Stimulated activated CD8-positive, alpha-beta memory T cell treated with anti-CD3 and anti-CD28 coated beads, Interleukin-7, amount 100 ng/mL, for 1 hour (primary cell): ENCODE measurements around the gene HOXB13.
A peak's percentile ranks its signal among the peaks of the same experiment; 100 is the strongest.

Experiments
- DNase-seq, 2 donors: peaks; one replicate each; pipeline ENCODE4 v3.0.0-alpha.2; 2020; ENCODE audit warnings: low read depth in 2 of 2

Gene HOXB13

DNA sequence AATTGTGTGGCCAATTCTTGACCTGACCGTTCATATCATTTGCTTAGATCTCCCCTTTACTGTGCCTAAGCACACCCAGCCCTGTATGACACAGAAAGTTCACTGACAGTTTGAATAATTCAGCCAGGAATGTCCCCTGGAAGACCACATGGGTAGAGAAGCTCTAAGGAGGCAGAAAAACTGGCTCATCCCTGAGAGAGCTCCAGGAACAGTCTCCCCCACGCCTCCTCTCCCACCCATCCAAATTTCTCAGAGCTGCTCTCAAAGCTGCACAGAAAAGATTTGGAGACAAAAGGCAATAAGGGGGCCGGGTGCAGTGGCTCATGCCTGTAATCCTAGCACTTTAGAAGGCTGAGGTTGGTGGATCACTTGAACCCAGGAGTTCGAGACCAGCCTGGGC is 17.4 kb downstream of the HOXB13 start:
- DNase-seq, result no peak

DNA sequence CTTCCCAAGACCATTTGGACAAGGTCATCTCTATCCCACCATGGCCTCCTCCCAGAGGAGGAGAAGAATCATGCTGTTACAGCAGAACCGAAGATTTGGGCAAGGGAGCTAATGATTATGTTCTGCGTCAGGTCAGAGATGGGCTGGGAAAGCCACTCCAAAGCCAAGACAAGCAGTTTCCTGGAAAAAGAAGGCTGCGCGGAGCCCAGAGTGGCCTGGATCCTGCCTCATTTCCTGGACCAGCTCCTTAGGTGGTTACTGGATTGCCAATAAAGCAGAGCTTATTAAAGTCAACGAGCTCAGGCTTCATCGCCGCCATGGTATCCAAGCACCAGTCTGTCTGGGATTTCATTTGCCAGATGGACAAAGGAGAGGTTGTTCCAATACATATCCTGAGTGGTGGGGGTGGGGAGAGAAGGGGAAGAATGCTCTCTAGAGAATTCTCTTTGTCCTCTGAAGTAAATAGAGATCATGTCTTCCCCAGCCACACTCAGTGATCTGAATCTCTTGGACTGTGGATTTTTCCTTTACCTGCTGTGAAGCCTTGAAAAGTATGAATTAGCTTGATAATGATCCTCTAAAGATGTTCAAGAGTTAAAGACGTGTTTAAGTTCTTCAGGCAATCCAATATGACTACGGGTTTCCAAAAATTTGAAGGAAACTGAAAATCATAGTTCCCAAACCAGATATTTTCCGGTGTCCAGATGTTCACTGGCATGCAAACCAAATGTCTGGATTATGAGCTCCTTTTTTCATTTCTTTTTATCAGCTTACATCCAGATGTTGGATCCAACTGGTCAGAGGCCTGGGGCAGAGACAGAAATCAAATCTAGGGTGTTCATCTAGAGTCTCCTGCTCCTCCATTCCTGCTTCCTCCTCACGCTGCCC is 23.9 kb downstream of the HOXB13 start:
- no peak for DNase-seq

DNA sequence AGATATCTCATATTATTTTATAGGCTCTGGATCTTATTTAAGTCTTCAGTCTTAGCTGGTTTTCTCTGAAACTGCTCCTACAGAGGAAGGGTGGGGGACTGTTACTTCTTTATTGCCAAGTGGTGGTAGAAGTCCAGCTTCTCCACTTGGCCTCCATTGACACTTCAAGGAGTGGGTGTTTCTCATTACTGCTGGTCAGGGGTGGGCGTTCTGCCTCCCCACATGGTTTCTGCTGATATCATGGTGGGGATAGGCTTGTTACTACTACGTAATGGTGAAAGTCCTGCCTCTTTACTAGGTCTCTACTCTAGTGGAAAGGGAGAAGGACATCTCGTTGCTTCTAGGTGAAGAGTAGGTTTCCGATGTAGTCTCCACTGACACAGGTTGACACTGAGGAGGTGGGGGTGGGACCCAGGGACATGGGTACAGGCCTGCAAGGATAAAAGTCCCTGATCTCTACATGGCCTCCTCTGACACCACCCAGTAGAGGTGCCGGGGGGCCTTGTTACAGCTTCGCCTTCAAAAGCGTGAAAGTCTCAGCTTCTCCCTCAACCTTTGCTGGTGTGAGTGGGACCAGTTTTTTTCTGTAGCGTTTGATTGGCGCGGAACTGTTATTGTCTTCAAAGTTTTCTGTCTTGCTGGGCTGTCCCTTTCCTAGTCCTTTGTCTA is 26.6 kb downstream of the HOXB13 start:
- DNase-seq, result no peak

DNA sequence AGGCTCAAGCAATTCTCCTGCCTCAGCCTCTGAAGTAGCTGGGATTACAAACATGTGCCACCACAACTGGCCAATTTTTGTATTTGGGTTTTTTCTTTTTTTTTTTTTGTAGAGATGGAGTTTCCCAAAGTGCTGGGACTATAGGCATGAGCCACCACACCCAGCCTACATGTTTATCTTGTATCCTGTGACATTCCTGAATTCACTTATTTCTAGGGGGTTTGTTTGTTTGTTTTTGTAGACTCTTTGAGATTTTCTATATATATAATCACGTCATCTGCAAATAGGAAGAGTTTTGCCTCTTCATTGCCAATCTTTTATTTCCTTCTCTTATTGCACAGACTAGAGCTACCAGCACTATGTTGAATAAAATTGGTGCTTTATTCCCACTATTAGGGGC is 35.4 kb downstream of the HOXB13 start:
- no peak for DNase-seq

DNA sequence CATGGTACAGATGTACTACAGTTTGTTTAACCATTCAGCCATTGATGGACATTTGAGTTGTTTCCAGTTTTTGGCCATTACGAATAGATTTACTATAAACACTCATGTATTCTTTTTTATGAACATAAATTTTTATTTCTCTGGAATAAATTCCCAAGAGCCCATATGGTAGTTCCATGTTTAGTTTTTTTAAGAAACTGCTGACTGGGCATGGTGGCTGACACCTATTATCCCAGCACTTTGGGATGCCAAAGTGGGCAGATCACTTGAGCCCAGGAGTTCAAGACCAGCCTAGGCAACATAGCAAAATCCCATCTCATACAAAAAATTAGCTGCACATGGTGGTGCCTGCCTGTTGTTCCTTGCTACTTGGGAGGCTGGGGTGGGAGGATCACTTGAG is 36.5 kb downstream of the HOXB13 start:
- DNase-seq, result no peak

DNA sequence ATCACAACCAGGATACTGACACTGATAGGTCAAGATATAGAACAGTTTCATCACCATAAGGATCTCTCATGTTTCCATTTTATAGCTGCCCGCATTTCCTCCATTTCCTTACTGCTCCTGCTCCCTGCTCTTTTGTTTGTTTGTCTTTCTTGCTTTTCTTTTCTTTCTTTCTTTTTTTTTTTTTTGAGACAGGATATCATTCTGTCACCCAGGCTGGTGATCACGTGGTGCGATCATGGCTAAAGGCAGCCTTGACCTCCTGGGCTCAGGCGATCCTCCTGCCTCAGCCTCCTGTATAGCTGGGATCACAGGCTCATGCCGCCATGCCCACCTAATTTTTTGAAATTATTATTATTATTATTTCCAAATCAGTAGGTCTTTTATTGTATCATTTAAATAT is 37.9 kb downstream of the HOXB13 start:
- no peak for DNase-seq

DNA sequence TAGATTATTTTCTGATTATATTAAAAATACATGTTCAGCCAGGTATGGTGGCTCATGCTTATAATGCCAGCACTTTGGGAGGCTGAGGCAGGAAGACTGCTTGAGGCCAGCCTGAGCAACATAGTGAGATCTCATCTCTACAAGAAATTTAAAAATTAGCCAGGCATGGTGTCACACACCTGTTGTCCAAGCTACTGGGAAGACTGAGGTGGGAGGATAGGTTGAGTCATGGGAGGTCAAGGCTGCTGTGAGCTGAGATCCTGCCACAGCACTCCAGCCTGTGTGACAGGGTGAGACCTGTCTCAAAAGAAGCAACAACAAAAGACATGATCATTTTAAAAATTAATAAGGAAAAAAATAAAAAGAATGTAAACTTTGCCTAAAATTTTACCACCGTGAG is 46.9 kb downstream of the HOXB13 start:
- DNase-seq, result no peak

DNA sequence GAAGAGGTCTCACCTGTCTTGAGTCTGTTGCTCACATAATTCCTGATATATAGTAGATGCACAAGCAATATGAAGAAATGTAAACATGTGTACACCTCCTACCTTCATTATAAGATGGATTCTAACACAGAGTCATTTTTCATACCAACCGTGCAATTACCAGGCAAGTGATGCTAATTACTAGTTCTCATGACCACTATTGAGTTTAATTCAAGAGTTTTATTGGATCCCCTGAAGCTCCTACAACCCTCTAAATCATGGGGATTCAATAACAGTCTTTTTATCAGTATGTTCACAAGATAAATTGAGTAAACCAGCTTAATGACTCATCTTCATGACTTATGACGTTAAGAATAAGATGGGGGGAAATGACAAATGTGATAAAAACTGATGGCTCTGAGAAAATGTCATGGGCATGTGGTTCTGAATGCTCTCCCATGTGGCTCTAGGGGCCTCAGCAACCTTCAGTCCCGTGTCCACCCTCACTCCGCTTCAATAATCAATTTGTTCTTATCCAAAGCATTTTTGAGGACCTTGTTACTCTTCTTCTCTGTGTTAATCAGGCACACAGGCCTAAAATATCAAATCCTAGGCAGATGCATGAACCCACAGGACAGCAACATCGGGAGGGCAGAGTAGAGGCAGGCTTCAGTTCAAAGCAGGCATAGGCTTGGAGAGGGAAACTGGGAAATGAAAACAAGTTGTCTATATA is 49.0 kb downstream of the HOXB13 start:
- no peak for DNase-seq

DNA sequence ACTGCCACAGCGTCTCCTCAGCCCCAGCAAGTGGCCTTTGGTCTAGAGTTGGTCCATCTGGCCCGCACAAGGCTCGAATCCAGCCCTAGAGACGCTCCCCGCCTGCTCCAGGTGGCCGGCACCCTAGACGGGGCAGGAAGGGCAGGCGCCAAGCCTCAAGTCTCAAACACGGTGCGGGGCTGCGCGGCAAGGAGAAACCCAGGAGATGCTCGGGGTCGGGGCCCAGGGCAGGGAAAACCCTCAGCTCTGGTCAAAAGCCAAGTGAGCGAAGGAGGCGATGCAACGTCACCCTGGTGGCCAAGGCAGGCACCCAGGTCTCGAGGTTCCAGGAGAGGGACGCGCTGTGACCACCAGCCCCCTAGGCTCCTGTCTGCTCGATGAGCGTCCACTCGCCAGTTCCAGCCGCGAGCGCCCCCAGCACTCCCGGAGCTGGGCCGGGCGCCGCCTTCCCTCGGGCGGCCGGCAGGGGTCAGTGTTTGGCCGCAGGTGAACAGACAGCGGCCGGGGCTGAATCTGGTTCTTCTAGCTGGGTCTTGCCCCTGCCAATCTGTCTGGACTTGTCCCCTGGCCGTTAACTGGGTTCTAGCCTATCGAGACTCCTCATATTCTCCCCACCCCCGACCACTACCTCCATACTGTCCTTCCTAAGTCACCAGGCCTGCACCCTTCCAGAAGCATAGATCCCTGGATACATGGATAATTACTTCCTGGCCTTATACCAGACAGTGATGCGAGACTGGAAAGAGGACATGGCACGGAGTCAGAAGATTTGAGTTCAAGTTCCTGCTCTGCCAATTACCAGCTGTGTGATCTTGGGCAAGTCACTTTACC is 50.2 kb downstream of the HOXB13 start:
- DNase-seq, result peak; percentile 44 to 47

DNA sequence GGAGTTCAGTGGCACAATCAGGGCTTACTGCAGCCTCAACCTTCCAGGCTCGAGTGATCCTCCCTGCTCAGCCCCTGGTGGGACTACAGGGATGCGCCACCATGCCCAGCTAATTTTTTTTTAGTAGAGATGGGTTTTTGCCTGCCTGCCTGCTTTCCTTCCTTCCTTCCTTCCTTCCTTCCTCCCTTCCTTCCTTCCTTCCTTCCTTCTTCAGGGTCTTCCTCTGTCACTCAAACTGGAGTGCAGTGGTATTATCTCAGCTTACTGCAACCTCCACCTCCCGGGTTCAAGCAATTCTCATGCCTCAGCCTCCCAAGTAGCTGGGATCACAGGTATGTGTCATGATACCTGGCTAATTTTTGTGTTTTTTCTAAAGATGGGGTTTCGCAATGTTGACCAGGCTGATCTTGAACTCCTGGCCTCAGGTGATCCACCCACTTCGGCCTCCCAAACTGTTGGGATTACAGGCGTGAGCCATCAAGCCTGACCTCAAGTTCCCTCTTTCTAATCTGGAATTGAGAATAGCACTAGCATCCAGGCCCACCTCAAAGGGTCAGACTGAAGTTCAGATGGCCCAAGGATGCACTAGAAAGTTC is 51.5 kb downstream of the HOXB13 start:
- DNase-seq, result no peak
